K562 (cell line): ENCODE results near the gene STRIP1. TPM values are rescaled to one million over a fixed set of nuclear protein-coding genes. Genes with fewer than 3 reads are reported as not detected.

Experiments
- ATAC-seq: fragments of 200-7000 bp; cut with Tn5 transposase; 3 replicates; pipeline ENCODE4 v1.9.1; 2020; ENCODE audit warnings: moderate library complexity
- BruUV-seq: library from RNA; stranded (reverse); fragments of 400-500 nt; replicated peaks from 2 replicates; lab custom pipeline; 2021; lab: Mats Ljungman, UMichigan
- CTCF ChIA-PET: fragments of 300-600 bp; formaldehyde crosslinking; extraction: SDS; loops from one replicate; lab custom pipeline; 2021; ENCODE audit warnings: low intra/inter-chr PET ratio; lab: Yijun Ruan, JAX
- POLR2A ChIA-PET: fragments of 300-600, 350-650 bp; sonication (Branson Sonifier 250); formaldehyde crosslinking; extraction: SDS; loops from one replicate; lab custom pipeline; 2021; ENCODE audit warnings: antibody characterized with exemption, inconsistent platforms; lab: Yijun Ruan, JAX
- DNase-seq, 4 experiments: peaks; one replicate each; pipeline versions ENCODE4 v3.0.0 to v3.0.0-alpha.2; 2011 to 2018; ENCODE audit warnings: low spot score in 3 of 4, mixed read lengths in 3 of 4; ENCODE audit errors: extremely low read depth in 1 of 4
- FAIRE-seq: peaks from 2 replicates; lab custom pipeline; 2011; peaks lifted over from hg19 to GRCh38; lab: Jason Lieb, UNC
- H2AFZ ChIP-seq: 2 replicates; pipeline ENCODE4 v1.6.0; 2011; ENCODE audit warnings: low read depth, low read length, control low read depth, inconsistent platforms
- H3K27ac ChIP-seq: fragments of 200-600 bp; 3 replicates; pipeline ENCODE4 v1.8.0; 2011; ENCODE audit warnings: low read depth, mild to moderate bottlenecking, control low read depth, inconsistent platforms, low read length, moderate library complexity, mixed read lengths; ENCODE audit errors: extremely low read depth
- H3K27me3 ChIP-seq, 2 experiments: fragments of 300-600 bp in 1 of 2; 2 replicates in 1 of 2; 3 replicates in 1 of 2; pipeline versions ENCODE4 v1.6.0 to v1.8.0; 2011; ENCODE audit warnings: inconsistent platforms in 2 of 2, low read length in 2 of 2, mild to moderate bottlenecking in 1 of 2, mixed read lengths in 1 of 2, moderate library complexity in 1 of 2; ENCODE audit not compliant: control insufficient read depth in 2 of 2, insufficient read depth in 2 of 2
- H3K36me3 ChIP-seq: fragments of 300-600 bp; 3 replicates; pipeline ENCODE4 v1.8.0; 2011; ENCODE audit warnings: mild to moderate bottlenecking, low read length, inconsistent platforms; ENCODE audit not compliant: control insufficient read depth, insufficient read depth
- H3K4me1 ChIP-seq, 2 experiments: fragments of 200-600 bp in 1 of 2; replicated peaks in 1 of 2; 2 replicates in 1 of 2; 3 replicates in 1 of 2; pipeline versions ENCODE4 v1.5.1 to v1.8.0; 2011; ENCODE audit warnings: inconsistent platforms in 2 of 2, low read length in 2 of 2, mild to moderate bottlenecking in 1 of 2, mixed read lengths in 1 of 2, moderate library complexity in 1 of 2; ENCODE audit not compliant: control insufficient read depth in 2 of 2, insufficient read depth in 2 of 2
- H3K4me2 ChIP-seq: 2 replicates; pipeline ENCODE4 v1.6.1; 2011; ENCODE audit warnings: low read length, control low read depth, inconsistent platforms, mixed read lengths; ENCODE audit not compliant: insufficient read depth
- H3K4me3 ChIP-seq: fragments of 200-600 bp; sonication (generic), shearing (Covaris generic); 2 replicates; pipeline ENCODE4 v1.5.1; 2016; ENCODE audit warnings: control low read depth, inconsistent platforms
- H3K79me2 ChIP-seq: fragments of 200-600 bp; 3 replicates; pipeline ENCODE4 v1.8.0; 2011; ENCODE audit warnings: low read length, inconsistent platforms; ENCODE audit not compliant: control insufficient read depth, insufficient read depth
- H3K9ac ChIP-seq, 2 experiments: 2 replicates each; pipeline versions ENCODE4 v1.6.0 to v1.6.1; 2011; ENCODE audit warnings: low read depth in 2 of 2, low read length in 2 of 2, control low read depth in 1 of 2, inconsistent platforms in 1 of 2, mild to moderate bottlenecking in 1 of 2, mixed read lengths in 1 of 2; ENCODE audit not compliant: insufficient read depth in 1 of 2
- H3K9me1 ChIP-seq: one replicate; pipeline ENCODE4 v1.6.0; 2011; ENCODE audit warnings: inconsistent platforms, mild to moderate bottlenecking, low read length, moderate library complexity; ENCODE audit not compliant: control insufficient read depth, insufficient read depth
- H3K9me3 ChIP-seq: replicated peaks from 2 replicates; pipeline ENCODE4 v1.5.1; 2011; ENCODE audit warnings: low read depth, low read length, inconsistent platforms; ENCODE audit not compliant: control insufficient read depth, insufficient read depth
- H4K20me1 ChIP-seq: replicated peaks from 2 replicates; pipeline ENCODE4 v1.6.1; 2011; ENCODE audit warnings: low read length, inconsistent platforms, mixed read lengths; ENCODE audit not compliant: control insufficient read depth, insufficient read depth
- COPS2 ChIP-seq: fragments of 450-650 bp; conservative IDR thresholded peaks from 2 replicates; pipeline ENCODE4 v1.6.1; 2016; ENCODE audit warnings: mild to moderate bottlenecking, moderate library complexity
- KDM2B ChIP-seq: fragments of 250-450 bp; sonication (Bioruptor Pico); IDR thresholded peaks from 2 replicates; pipeline ENCODE4 v1.8.0; 2021; ENCODE audit warnings: mild to moderate bottlenecking, moderate library complexity
- KDM4B ChIP-seq, 2 experiments: fragments of 450-650 bp in 1 of 2; sonication (generic) in 1 of 2; IDR thresholded peaks; 2 replicates each; pipeline ENCODE4 v1.6.1; 2016 to 2017; ENCODE audit warnings: borderline replicate concordance in 2 of 2, antibody characterized with exemption in 1 of 2, low read depth in 1 of 2, mild to moderate bottlenecking in 1 of 2
- LCOR ChIP-seq: sonication (generic); formaldehyde crosslinking; IDR thresholded peaks from 2 replicates; pipeline ENCODE4 v1.8.0; 2022; ENCODE audit warnings: mild to moderate bottlenecking, missing genetic modification reagents
- NFRKB ChIP-seq: fragments of 450-650 bp; IDR thresholded peaks from 2 replicates; pipeline ENCODE4 v1.6.1; 2016; ENCODE audit warnings: low read depth
- POU5F1 ChIP-seq: fragments of 150-350 bp; IDR thresholded peaks from 2 replicates; pipeline ENCODE4 v1.6.1; 2014; ENCODE audit warnings: borderline replicate concordance, low read length, low read depth, mild to moderate bottlenecking; ENCODE audit not compliant: partially characterized antibody
- TOE1 ChIP-seq, 2 experiments: fragments of 450-650 bp in 1 of 2; sonication (generic) in 1 of 2; formaldehyde crosslinking in 1 of 2; IDR thresholded peaks; 2 replicates each; pipeline versions ENCODE4 v1.7.1 to v1.8.0; 2016 to 2022; ENCODE audit warnings: borderline replicate concordance in 2 of 2, mild to moderate bottlenecking in 2 of 2, antibody characterized with exemption in 1 of 2, inconsistent platforms in 1 of 2, low read depth in 1 of 2, missing genetic modification reagents in 1 of 2, moderate library complexity in 1 of 2
- ZEB2 ChIP-seq: fragments of 450-650 bp; IDR thresholded peaks from 2 replicates; pipeline ENCODE4 v1.6.1; 2016
- ZNF224 ChIP-seq: sonication (generic); formaldehyde crosslinking; IDR thresholded peaks from 2 replicates; pipeline ENCODE4 v1.8.0; 2022; ENCODE audit warnings: mild to moderate bottlenecking, missing genetic modification reagents
- ZNF655 ChIP-seq: fragments of 250-450 bp; sonication (Bioruptor Pico); IDR thresholded peaks from 2 replicates; pipeline ENCODE4 v1.5.0; 2021
- WGBS: fragments of 100-300 bp; shearing (Covaris generic); methylation state at CpG from one replicate; pipeline ENCODE4 v1.1.6; 2016; ENCODE audit warnings: low coverage, mixed read lengths; ENCODE audit not compliant: insufficient coverage; ENCODE audit errors: missing lambda C conversion rate; 5-methylcytosine and 5-hydroxymethylcytosine counted together
- in situ Hi-C: fragments of 300-500 bp; cut with MboI; formaldehyde crosslinking; loops from 4 replicates; pipeline ENCODE4 v1.15.0; 2018; ENCODE audit warnings: inconsistent platforms, mixed read lengths
- intact Hi-C: fragments of 100-400 bp; cut with micrococcal nuclease; formaldehyde crosslinking; loops from 2 replicates; pipeline ENCODE4 v1.14.2; 2022
- polyA plus RNA-seq, 8 experiments: library from polyadenylated mRNA; depleted of rRNA in 4 of 8; stranded (reverse) in 5 of 8; unstranded in 3 of 8; fragments of >200 nt; fragmentation: Nextera tagmentation in 2 of 8; fragmentation: Illumina TruSeq in 1 of 8; extraction: Ambion mirVana in 2 of 8; extraction: Trizol in 1 of 8; gene quantifications; 2 replicates each; pipeline versions ENCODE4 v1.2.1 to v1.2.3, GENCODE V29; 2011 to 2014; ENCODE audit warnings: inconsistent platforms in 1 of 8, missing spikeins in 1 of 8
- total RNA-seq, 7 experiments: library from RNA; depleted of rRNA in 6 of 7; stranded (reverse); fragments of >200 nt in 6 of 7; fragmentation: Illumina TruSeq in 2 of 7; extraction: Trizol in 2 of 7; gene quantifications; 2 replicates each; pipeline versions ENCODE4 v1.2.1 to v1.2.3, GENCODE V29; 2011 to 2021; ENCODE audit warnings: low replicate concordance in 1 of 7
- TF ChIP-seq, protein P1 (sequence below): fragments of 150-350 bp; conservative IDR thresholded peaks from 2 replicates; pipeline ENCODE4 v1.6.1; 2014; ENCODE audit warnings: low read length

Gene STRIP1
- total and polyA plus RNA-seq, 9 of the 15 experiments (the other 6 are each of a cell fraction or from before 2014, with no cell fraction given): 9.9 to 42.3 (median 32.0) TPM

DNA sequence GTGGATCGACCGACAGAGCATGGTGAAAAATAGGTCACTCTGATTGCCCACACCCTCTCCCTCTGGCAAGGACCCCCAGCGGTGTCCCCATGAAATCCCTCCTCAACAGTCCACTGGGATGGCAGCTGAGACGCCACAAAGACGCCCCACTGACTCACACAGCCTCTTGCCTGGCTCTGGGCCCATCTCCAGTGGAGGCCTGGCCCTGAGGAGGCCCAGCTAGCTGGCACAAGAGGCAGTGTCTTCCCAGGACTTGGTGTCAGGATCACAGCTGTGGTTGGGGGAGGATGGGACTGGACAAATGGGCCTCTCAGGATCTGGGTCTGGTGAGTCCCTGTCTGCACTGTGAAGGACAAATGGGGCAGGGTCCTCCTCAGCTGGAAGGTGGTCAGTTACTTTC lies 31.4 kb downstream of the STRIP1 start:
- peaks cover 8% of the 10 kb centered on the region for H4K20me1 ChIP-seq
- DNase-seq: no peak
- FAIRE-seq: no peak
- H3K36me3 ChIP-seq: no peaks in the 10 kb centered on the region
- TF ChIP-seq ZNF224 (CRISPR knock-in tag) (no peak), KDM4B (IDR thresholded peaks at IDR 0.05; ENCODE audit: borderline replicate concordance in 2 of 2, low read depth in 1 of 2) (no peak), ZEB2 (no peak), TOE1 (IDR thresholded peaks at IDR 0.05; ENCODE audit: borderline replicate concordance) (no peak), TOE1 (CRISPR knock-in tag; IDR thresholded peaks at IDR 0.05; ENCODE audit: borderline replicate concordance, low read depth) (no peak), ZNF655 (CRISPR knock-in tag) (no peak), KDM2B (no peak), LCOR (CRISPR knock-in tag) (no peak), COPS2 (no peak), POU5F1 (no peak), NFRKB (no peak)
- TF ChIP-seq, protein P1, sequence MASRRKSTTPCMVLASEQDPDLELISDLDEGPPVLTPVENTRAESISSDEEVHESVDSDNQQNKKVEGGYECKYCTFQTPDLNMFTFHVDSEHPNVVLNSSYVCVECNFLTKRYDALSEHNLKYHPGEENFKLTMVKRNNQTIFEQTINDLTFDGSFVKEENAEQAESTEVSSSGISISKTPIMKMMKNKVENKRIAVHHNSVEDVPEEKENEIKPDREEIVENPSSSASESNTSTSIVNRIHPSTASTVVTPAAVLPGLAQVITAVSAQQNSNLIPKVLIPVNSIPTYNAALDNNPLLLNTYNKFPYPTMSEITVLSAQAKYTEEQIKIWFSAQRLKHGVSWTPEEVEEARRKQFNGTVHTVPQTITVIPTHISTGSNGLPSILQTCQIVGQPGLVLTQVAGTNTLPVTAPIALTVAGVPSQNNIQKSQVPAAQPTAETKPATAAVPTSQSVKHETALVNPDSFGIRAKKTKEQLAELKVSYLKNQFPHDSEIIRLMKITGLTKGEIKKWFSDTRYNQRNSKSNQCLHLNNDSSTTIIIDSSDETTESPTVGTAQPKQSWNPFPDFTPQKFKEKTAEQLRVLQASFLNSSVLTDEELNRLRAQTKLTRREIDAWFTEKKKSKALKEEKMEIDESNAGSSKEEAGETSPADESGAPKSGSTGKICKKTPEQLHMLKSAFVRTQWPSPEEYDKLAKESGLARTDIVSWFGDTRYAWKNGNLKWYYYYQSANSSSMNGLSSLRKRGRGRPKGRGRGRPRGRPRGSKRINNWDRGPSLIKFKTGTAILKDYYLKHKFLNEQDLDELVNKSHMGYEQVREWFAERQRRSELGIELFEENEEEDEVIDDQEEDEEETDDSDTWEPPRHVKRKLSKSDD: no peak
- H3K27me3 ChIP-seq: peaks cover 0 to 12% of the 10 kb centered on the region in 2 experiments; a peak in 2 of 5 replicates
- no peak overlapping the region for H2AFZ ChIP-seq
- peaks cover 4 to 8% of the 10 kb centered on the region in 2 experiments; a peak in 1 of 5 replicates for H3K4me1 ChIP-seq
- WGBS: 29% methylated on average over 5 of the region's 5 CpGs
- no peaks in the 10 kb centered on the region for H3K9me3 ChIP-seq
- H3K79me2 ChIP-seq: no peaks in the 10 kb centered on the region
- intact Hi-C loops (no loop called here), in situ Hi-C loops (no loop called here)
- ChIA-PET POLR2A (interaction anchor here (0.5 to 1.7 kb wide), 5 partner anchors 16 to 747 kb away, joined by 3 to 7 read pairs (median 3); no protein-coding TSS in a partner anchor), CTCF (no interaction called here)
- no peak overlapping the region for H3K27ac ChIP-seq
- H3K4me3 ChIP-seq: no peak overlapping the region
- BruUV-seq: no TSS peak
- no peak overlapping the region for H3K4me2 ChIP-seq
- ATAC-seq: no peak
- H3K9me1 ChIP-seq: no peaks in the 10 kb centered on the region
- H3K9ac ChIP-seq: peak overlapping the region in 1 of 2 experiments; percentile 23; a peak in 1 of 4 replicates
